ENCODE measurements around the gene LITAF.

DNA sequence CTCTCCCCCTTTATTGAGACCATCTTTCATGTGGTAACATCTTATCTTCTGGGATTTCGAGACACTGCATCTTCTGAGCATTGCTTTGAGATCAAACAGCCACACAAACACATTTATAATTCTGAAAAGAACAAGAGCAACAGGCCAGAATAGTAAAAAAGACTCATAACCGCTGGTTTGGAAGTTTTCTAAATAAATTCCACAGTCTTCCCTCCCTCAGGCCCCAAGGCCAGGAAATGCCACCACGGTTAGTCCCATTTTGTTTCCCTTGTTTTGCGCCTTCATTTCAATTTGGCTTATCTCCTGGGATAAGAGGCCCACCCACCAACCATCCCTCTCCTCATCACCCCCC is 25.3 kb downstream of the LITAF start:
- TF ChIP-seq CTCF (IDR thresholded peaks at IDR 0.05; ENCODE audit: insufficient read depth, low read length) (no peak), SPI1 (IDR thresholded peaks at IDR 0.05; ENCODE audit: borderline replicate concordance, low read depth) (no peak), POLR2AphosphoS5 (IDR thresholded peaks at IDR 0.05; ENCODE audit: low read depth) (no peak)
